ENCODE measurements around the gene CDH18.

- no peak for TF ChIP-seq MAX (IDR thresholded peaks at IDR 0.05; ENCODE audit: insufficient read depth, insufficient read length)
- no peak for TF ChIP-seq POLR2A (IDR thresholded peaks at IDR 0.05; ENCODE audit: low read depth, low read length)
- TF ChIP-seq FOS (IDR thresholded peaks at IDR 0.05; ENCODE audit: borderline replicate concordance, insufficient read depth, low read length) = no peak
- TF ChIP-seq, protein P1, sequence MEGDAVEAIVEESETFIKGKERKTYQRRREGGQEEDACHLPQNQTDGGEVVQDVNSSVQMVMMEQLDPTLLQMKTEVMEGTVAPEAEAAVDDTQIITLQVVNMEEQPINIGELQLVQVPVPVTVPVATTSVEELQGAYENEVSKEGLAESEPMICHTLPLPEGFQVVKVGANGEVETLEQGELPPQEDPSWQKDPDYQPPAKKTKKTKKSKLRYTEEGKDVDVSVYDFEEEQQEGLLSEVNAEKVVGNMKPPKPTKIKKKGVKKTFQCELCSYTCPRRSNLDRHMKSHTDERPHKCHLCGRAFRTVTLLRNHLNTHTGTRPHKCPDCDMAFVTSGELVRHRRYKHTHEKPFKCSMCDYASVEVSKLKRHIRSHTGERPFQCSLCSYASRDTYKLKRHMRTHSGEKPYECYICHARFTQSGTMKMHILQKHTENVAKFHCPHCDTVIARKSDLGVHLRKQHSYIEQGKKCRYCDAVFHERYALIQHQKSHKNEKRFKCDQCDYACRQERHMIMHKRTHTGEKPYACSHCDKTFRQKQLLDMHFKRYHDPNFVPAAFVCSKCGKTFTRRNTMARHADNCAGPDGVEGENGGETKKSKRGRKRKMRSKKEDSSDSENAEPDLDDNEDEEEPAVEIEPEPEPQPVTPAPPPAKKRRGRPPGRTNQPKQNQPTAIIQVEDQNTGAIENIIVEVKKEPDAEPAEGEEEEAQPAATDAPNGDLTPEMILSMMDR (IDR thresholded peaks at IDR 0.05; ENCODE audit: extremely low read depth in 1 of 2, insufficient read depth in 1 of 2, low read depth in 1 of 2, low read length in 2 of 2) = no peak
- no peak for TF ChIP-seq POLR2AphosphoS5 (IDR thresholded peaks at IDR 0.05; ENCODE audit: insufficient read depth, low read depth, low read length)
- TF ChIP-seq EZH2 (IDR thresholded peaks at IDR 0.05; ENCODE audit: borderline replicate concordance, low read depth, low read length, severe bottlenecking) = no peak
- TF ChIP-seq MYC (IDR thresholded peaks at IDR 0.05; ENCODE audit: low read depth, low read length) = no peak
- TF ChIP-seq GATA2 (IDR thresholded peaks at IDR 0.05; ENCODE audit: insufficient read depth, insufficient read length, low read depth, low read length) = no peak
- no peak for TF ChIP-seq JUN (IDR thresholded peaks at IDR 0.05; ENCODE audit: borderline replicate concordance, insufficient read depth, insufficient read length, low read depth)
These were observed 403.9 kb downstream of the CDH18 start for GRCh38 chr5:19584131-19584530.

All from endothelial cell of umbilical vein (primary cell).